A549 treated with dexamethasone at 1 μM for 4 hours (cell line): ENCODE results near the gene DNMBP. TPM values are rescaled to one million over a fixed set of nuclear protein-coding genes. Genes with fewer than 3 reads are reported as not detected.

ENCODE experiments used
- total RNA-seq: library from RNA; stranded (reverse); fragments of 200-300 nt; extraction: Qiagen RNA extraction; gene quantifications from 5 replicates; pipeline ENCODE4 v1.2.3, GENCODE V29; 2022

The DNMBP gene
- total RNA-seq = 17.8 to 26.3 TPM (median 20.9 TPM) in 5 replicates

GRCh38 chr10:100009793-100010676, at the start of gene DNMBP:
DNMBP (minus strand) TSS chr10:100009947; CDS start chr10:99972124, 37,823 bp downstream.

Other genes with a start within 250 kb of the DNMBP start
- gene ABCC2, start 227.3 kb downstream of the DNMBP start, total RNA-seq = 85.6 to 114 TPM (median 103 TPM) in 5 replicates
- gene CPN1, start 71.9 kb upstream of the DNMBP start, total RNA-seq = 0.19 to 0.54 TPM (median 0.36 TPM) in 5 replicates
- gene ERLIN1, start 176.1 kb upstream of the DNMBP start, total RNA-seq = 44.9 to 60.3 TPM (median 59.1 TPM) in 5 replicates
- gene CHUK, start 219.6 kb upstream of the DNMBP start, total RNA-seq = 18.7 to 24.1 TPM (median 20.6 TPM) in 5 replicates